GM19463 (cell line): ENCODE data around the gene MADD.
A peak's percentile ranks its signal among the peaks of the same experiment; 100 is the strongest.

Experiments used
- ATAC-seq: cut with Tn5 transposase; IDR thresholded peaks from one replicate; pipeline ENCODE4 v1.9.1; 2021; ENCODE audit warnings: mild to moderate bottlenecking, moderate library complexity; ENCODE audit not compliant: unreplicated experiment

Gene MADD

GRCh38 chr11:47249378-47249715, 20.6 kb upstream of the MADD start:
- no peak for ATAC-seq

GRCh38 chr11:47251751-47252150, 18.2 kb upstream of the MADD start:
- no peak for ATAC-seq

- no peak for ATAC-seq
Observed at GRCh38 chr11:47253660-47254059, 16.3 kb upstream of the MADD start.

GRCh38 chr11:47254386-47254785, 15.5 kb upstream of the MADD start:
- no peak for ATAC-seq

GRCh38 chr11:47256374-47256773, 13.6 kb upstream of the MADD start:
- ATAC-seq: no peak

- no peak for ATAC-seq
Observed at GRCh38 chr11:47257177-47257516, 12.8 kb upstream of the MADD start.

GRCh38 chr11:47257517-47258316, 12.2 kb upstream of the MADD start, which contains the start of gene NR1H3:
TSS of gene NR1H3 (plus strand) at chr11:47257996. CDS start at chr11:47259217, 1,221 bp downstream.
- no peak for ATAC-seq

- no peak for ATAC-seq
Observed at GRCh38 chr11:47258317-47258902, 11.5 kb upstream of the MADD start.

GRCh38 chr11:47259232-47259977, 10.5 kb upstream of the MADD start:
- ATAC-seq: peak; percentile 48

- ATAC-seq: no peak
Observed at GRCh38 chr11:47260366-47260765, 9.6 kb upstream of the MADD start.

- ATAC-seq: no peak
Observed at GRCh38 chr11:47261291-47261800, 8.6 kb upstream of the MADD start.

GRCh38 chr11:47264119-47264518, 5.8 kb upstream of the MADD start:
- ATAC-seq: no peak

GRCh38 chr11:47264521-47264920, 5.4 kb upstream of the MADD start:
- no peak for ATAC-seq

GRCh38 chr11:47267876-47268275, 2.1 kb upstream of the MADD start:
- ATAC-seq: no peak

- ATAC-seq: no peak
Observed at GRCh38 chr11:47268448-47269001, 1.4 kb upstream of the MADD start.

GRCh38 chr11:47269002-47269828, 718 bp upstream of the MADD start:
- ATAC-seq: peak; percentile 46

GRCh38 chr11:47270331-47271271, 668 bp downstream of the MADD start:
- ATAC-seq: no peak

GRCh38 chr11:47271328-47271727, 1.4 kb downstream of the MADD start:
- no peak for ATAC-seq

GRCh38 chr11:47271961-47272661, 2.2 kb downstream of the MADD start:
- peak; percentile 19 for ATAC-seq
